Stimulated activated CD4-positive, alpha-beta T cell treated with anti-CD3 and anti-CD28 coated beads, Interleukin-12 subunit alpha, Interleukin-12 subunit beta, amount 100 ng/mL, for 48 hours (primary cell): Measurements from ENCODE around the gene FCER1G.
"Not testable (repeated sequence)": the region's sequence is repeated elsewhere in the genome, so short reads cannot be mapped to it uniquely, and the experiment has no call there.

Experiments
- DNase-seq, 3 donors: peaks; one replicate each; pipeline ENCODE4 v3.0.0-alpha.2; 2020; ENCODE audit warnings: low read depth in 2 of 3, low spot score in 1 of 3

The FCER1G gene

DNA sequence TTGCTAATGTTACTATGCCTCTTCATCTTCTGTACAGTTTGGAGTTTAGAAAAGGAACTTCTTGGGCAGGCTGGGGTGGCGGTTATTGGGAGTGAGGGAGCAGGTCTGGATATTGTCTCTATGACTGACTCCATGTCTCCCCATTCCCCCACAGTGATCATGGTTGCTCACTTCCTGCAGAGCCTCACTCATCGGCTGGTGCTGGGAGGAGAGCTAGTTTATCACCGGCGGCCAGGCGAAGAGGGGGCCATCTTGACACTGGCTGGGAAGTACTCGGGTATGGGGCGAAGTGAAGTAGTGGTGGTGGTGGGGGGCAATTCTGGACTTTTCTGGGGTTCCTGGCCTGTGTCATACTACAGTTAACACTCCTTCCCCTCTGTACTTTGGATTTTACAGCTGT, 12.9 kb downstream of the FCER1G start:
- no peak for DNase-seq

- no peak for DNase-seq
Measured at GRCh38 chr1:161229896-161230295, 14.8 kb downstream of the FCER1G start.

GRCh38 chr1:161230762-161231161, 15.7 kb downstream of the FCER1G start:
- no peak for DNase-seq

DNA sequence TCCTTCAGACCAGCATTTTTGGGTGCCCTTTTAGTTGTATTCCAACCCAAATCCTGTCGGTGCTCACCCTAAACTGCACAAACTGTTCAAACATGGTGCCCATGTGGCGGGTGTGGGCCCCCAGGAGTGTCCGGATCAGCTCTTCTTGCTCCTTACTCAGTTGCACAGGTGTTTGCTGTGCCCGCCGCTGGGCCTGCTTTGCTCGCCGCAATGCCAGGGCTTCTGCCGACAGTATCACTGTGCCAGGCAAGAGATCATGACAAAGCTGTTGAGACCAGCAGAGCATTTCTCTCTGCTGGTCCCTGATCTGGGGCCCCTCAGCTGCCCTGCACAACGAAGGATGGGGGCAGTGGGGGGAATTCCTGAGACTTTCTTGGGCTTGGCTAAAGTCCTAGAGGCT, 18.0 kb downstream of the FCER1G start:
- DNase-seq: no peak

- DNase-seq: no peak
Measured at GRCh38 chr1:161235957-161236775, 21.1 kb downstream of the FCER1G start.

GRCh38 chr1:161238039-161238473, 23.0 kb downstream of the FCER1G start, which contains the start of gene NR1I3:
TSS of gene NR1I3 (minus strand) at chr1:161238203. CDS start at chr1:161236565, 1,638 bp downstream.
- no peak for DNase-seq

DNA sequence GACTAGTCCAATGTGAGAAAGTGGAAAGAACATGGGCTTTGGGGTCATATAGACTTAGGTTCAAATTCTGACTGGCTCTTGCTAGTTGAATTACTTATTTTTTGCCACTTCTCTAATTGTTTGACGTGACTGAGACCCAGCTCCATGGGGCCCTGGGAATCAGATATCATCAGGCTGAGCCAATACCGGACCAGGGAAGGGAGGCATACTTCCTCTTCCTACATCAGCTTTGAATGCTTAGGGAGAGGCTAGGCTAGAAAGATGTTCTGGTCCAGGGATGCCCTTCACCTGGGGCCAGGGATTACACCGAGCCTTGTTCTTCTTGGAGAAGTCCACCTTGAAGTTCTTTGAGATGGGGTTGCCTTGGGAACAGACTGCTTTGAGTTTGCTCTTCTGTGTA, 26.6 kb downstream of the FCER1G start:
- DNase-seq: no peak

GRCh38 chr1:161242313-161242712, 27.2 kb downstream of the FCER1G start:
- no peak for DNase-seq

DNA sequence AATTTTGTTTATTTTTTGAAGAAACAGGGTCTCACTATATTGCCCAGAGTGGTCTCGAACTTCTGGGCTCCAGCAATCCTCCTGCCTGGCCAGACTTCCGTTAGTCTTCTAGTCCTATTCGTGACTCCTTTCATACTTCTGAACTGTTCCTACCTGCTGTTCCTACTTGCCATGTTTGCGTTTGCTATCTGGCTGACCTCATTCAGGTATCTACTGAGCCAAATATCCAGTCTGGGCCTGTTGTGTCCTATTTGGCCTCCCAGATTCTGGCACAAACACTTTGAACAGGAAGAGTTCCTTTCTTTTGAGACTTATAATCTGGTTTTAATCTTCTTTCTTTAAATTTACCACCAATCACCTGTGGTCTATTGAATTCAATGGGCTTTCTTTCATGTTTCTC, 29.8 kb downstream of the FCER1G start:
- DNase-seq: no peak

DNA sequence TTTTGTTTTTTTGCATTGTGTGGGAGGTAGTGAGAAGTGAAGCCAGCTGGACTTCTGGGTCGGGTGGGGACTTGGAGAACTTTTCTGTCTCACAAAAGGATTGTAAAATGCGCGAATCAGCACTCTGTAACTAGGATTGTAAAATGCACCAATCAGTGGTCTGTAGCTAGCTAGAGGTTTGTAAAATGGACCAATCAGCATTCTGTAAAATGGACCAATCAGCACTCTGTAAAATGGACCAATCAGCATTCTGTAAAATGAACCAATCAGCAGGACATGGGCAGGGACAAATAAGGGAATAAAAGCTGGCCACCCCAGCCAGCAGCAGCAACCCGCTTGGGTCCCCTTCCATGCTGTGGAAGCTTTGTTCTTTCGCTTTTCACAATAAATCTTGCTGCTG, 35.0 kb downstream of the FCER1G start:
- not testable (repeated sequence) for DNase-seq

DNA sequence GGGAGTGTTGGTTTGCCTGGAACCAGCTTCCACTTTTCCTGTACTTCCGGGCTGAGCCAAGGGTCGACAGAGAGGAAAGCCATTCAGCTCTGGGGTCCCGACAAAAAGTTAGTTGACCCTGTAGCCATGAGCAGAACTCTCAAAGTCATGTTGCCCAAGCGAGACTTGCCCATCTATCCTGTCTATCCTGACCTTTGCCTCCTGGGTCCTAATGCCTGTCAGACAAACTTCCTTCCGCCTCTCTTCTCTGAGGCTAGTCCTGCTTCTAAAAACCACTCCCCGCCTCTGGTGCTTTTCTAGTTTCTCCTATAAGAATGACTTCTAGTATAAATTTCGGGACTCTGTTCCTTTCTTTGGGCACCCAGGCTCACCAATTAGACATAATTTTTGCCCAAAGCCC, 35.7 kb downstream of the FCER1G start:
- DNase-seq: no peak

DNA sequence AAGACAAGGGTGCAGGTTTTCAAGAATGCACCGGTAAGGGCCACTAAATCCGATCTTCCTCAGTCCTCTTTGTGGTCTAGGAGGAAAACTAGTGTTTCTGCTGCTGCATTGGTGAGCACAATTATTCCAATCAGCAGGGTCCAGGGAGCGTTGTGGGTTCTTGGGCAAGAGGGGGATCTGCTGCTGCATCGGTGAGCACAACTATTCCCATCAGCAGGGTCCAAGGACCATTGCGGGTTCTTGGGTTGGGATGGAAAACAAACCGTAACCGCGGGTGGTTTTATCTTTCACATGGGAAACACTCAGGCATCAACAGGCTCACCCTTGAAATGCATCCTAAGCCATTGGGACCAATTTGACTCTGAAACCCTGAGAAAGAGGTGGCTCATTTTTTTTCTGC, 36.5 kb downstream of the FCER1G start:
- DNase-seq: no peak

GRCh38 chr1:161255302-161255701, 40.2 kb downstream of the FCER1G start:
- DNase-seq: not testable (repeated sequence)

DNA sequence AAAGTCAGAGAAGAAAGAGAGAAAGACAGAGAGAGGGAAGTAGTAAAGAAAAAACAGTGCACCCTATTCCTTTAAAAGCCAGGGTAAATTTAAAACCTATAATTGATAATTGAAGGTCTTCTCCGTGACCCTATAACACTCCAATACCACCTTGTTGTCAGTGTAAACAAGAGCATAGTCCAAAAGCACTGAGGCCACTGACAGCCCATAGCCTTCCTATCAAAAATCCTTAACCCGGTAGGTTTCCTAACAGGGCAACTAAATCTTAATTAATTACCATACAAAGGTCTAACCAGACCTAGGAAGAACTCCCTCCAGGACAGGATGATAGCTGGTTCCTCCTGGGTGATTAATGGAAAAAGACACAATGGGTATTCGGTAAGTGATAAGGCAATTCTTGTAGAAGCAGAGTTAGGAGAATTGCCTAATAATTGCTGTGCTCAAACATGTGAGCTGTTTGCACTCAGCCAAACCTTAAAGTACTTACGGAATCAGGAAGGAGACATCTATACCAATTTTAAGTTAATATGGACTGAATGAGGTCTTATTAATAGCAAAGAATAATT, 40.9 kb downstream of the FCER1G start:
- not testable (repeated sequence) for DNase-seq

GRCh38 chr1:161257109-161257508, 42.0 kb downstream of the FCER1G start:
- DNase-seq: not testable (repeated sequence)

GRCh38 chr1:161258439-161259344, 43.6 kb downstream of the FCER1G start, which contains the start of gene PCP4L1:
TSS of gene PCP4L1 (plus strand) at chr1:161258745. CDS start at chr1:161258975, 230 bp downstream.
- DNase-seq: peak; percentile 15 to 21 (median 15)

DNA sequence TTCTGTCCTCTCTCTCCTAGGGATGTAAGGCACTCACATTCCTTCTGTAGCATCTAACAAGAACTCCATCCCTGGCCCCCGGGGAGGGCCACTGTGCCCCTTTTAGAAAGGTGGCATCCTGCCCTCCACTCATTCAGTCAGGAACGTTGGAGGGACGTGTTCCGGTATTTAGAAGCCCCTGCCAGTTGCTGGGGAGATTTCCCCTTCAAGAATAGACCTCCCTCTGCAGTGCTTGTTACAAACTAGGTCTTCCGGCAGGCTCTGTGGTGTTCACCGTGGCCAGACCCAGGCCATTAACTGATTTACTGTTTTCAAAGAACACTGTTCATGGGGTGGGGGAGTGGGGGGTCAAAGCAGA, 44.2 kb downstream of the FCER1G start:
- DNase-seq: no peak

DNA sequence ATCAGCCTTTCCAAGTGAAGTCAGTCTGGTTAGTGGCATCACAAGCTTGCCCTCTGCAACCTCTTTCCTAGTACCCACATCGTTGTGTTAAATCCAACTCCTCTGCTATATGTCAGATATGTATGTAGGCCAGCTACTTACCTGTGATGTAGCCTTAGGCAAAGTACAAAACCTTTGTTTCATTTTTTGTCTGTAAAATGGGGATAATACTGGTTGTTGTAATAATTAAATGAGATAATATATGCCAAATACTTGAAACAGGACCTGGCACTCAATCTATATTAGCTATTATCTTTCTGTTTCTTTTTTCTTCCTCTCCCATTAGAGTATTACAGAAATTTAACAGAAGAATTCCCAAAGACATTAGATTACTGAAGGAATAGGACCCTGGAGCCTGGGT, 44.7 kb downstream of the FCER1G start:
- no peak for DNase-seq

DNA sequence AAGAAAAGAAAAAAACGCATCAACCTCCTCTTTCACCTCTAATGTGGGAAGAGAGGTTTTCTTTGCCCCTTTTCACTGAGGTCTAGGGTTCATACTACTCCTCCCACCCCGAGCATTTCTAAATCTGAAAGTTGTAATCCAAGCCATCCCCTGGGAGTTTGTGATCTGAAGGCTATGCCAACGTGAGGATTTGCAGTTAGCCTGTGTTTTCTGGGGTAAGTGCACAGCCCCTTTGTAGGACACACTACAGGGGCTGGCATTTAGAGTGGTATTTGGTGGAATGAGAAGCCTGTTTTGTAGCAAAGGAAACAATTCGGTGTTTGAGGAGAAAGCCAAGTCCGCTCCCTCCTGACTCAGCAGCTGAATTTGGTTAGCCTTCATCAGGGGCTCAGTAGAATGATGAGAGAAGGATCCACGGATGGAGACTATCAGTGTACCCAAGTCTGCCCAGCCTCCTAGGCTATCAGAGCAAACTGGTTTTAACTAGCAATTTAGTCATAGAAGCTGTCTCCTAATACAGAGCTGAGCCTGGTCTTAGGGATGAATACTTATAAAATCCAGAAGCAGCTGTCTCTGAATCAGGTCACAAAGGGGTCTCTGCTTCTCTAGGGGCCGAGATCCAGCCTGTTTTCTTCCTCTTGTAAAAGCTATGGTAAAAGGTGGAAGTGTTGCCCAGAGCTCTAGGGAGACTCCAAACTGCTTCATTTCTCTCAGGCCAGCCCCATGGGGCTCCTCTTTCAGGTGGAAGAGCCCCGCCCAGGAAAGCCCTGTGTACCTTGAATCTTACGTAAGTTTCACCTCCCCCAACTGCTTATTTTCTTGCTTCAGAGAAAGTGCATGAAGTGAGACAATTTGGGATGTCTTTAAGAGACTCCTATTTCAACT, 45.5 kb downstream of the FCER1G start:
- no peak for DNase-seq
